VCaP (cell line): ENCODE results near the gene LRRC55.

Source experiments
- H3K27ac ChIP-seq: fragments of 450-650 bp; 2 replicates; pipeline ENCODE4 v1.5.1; 2017
- CTCF ChIP-seq: fragments of 450-650 bp; conservative IDR thresholded peaks from 2 replicates; pipeline ENCODE4 v1.5.1; 2017; ENCODE audit warnings: mild to moderate bottlenecking, moderate library complexity

LRRC55 gene

GRCh38 chr11:57224537-57224936 is 42.8 kb downstream of the LRRC55 start:
- TF ChIP-seq CTCF, result no peak
- H3K27ac ChIP-seq, result no peak overlapping the region

DNA sequence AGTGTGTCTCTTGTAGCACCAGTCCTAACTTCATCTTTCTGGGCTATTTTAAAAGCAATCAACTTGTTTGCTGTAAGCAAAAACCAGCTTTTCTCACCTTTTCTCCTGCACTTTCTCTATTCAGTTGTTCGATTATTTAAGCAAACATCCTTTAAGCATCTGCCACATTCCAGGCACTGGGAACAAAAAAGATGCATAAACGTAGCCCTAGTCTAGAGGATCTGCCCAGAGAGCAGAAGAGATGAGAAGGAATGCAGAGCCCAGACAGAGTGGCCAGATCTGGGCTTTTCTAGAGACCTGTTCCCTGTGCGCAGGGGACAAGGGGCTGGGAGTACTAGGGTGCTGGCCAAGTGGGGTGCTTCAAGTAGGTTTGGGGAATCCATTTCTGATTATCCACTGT is 46.8 kb downstream of the LRRC55 start:
- TF ChIP-seq CTCF, result no peak
- no peak overlapping the region for H3K27ac ChIP-seq

DNA sequence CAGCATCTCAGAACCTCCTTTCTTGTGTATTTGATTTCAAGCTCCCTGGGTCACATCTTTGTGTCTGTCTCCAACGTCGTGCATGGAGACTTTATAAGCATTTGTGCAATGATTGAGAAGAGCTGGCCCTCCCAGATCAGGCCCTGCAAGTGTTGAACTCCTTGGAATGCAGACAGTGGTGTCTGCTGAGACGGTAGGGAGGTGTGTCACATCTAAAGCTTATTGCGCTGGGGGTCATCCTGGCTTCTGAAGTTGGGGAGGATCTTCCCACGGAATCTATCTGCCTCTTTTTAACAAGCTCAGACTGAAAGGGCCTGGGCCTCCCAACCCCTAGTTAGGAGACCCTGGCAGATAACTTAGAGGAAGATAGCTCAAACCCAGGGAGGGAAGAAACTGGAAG is 48.6 kb downstream of the LRRC55 start:
- no peak overlapping the region for H3K27ac ChIP-seq
- TF ChIP-seq CTCF, result no peak

DNA sequence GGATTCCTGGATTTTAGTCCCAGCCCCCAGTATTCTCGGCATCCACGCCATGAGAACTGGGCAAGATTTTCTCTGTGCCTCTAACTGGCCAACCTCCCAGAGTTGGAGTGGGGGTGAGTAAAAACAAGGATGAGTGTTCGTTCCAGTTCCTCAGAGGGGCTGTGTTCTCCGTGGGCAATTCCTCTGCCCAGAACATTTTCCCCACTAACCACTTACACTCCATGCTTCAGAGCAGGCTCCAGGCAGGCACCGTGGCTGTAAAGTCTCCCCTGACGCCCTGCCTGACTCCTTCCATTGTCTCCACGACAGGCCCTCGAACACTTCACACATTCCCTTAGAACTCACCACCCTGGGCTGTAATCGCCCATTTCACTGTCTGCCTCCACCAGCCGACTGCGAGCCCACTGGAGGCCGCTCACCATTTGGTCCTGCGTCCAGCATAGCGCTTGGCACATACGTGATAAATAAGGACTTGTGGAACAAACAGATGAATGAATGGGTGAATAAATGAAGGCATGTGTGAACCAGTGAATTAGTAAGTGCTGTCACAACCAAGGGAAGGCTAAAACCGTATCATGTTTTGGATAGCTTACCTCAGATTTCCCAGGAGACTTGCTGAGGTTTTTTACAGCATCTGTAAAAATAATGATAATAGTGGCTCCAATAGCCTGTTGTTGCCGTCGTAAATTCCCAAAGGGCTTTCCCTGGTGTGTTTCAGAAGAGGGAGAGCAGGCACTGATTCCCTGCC is 49.2 kb downstream of the LRRC55 start:
- no peak for TF ChIP-seq CTCF
- H3K27ac ChIP-seq, result no peak overlapping the region

DNA sequence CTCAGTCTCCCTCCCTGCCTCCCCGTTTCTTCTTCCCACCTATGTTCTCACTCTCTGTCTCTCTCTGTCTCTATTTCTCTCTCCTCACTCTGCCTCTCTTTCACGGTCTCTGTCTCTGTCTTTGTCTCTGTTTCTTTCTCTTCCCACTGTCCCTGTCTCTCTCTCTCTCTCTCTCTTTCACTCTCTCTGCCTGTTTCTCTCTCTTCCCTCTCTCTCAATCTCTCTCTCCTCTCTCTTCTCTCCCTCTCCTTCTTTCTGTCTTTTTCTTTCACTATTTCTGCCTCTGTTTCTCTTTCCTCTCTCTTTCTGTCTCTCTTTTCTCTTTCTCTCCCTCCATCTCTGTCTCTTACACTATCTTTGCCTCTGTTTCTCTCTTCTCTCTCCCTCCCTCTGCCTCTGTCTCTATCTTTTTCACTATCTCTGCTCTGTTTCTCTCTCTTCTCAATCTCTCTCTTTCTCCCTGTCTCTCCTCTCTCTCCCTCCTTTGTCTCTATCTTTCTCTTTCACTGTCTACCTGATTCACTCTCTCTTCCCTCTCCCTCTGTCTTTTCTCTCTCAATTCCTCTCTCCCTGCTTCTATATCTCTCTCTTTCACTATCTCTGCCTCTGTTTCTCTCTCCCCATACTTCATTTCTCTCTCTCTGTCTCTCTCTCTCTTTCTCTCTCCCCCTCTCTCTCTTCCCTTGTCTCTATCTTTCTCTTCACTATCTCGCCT is 49.9 kb downstream of the LRRC55 start:
- no peak for TF ChIP-seq CTCF
- no peak overlapping the region for H3K27ac ChIP-seq

GRCh38 chr11:57233702-57234101 is 51.9 kb downstream of the LRRC55 start:
- no peak for TF ChIP-seq CTCF
- H3K27ac ChIP-seq, result no peak overlapping the region

DNA sequence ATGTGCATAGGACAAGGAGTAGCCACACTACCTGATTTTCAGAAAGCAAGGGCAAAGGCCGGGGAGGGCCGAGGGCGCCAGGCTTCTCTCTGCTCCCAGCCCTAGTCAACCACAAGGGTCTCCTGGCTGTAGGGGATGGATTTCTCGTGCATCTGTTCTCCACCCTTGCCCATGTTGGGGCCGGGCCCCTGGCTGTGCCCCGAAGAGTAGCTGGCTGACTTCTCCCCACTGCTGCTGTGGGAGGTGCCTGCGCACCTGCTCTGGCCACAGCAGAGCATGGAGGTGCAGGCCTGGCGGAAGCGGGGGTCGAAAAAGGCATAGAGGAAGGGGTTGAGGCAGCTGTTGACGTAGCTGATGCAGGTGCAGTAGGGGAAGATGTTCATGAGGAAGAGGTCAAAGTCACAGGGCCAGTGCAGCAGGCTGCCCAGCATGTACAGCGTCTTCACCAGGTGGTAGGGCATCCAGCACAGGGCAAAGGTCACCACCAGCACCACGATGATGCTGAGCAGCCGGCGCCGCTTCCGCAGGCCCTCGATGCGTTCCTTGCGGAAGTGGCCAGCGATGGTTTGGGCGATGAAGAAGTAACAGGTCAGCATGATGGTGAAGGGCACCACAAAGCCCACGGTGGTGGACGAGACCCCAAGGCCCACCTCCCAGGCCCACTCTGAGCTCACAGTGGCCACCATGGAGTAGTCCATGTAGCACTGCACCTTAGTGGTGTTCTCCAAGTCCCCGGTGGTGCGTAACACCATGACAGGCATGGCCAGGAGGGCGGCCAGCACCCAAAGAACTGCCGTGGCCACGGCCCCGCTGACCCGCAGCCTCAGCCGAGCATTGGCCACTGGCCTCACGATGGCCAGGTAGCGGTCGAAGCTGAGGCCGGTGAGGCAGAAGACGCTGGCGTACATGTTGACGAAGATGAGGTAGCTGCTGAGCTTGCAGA is 54.3 kb downstream of the LRRC55 start:
- no peak for TF ChIP-seq CTCF
- H3K27ac ChIP-seq, result no peak overlapping the region
